Neural progenitor cell (in vitro differentiated cells): ENCODE measurements around the gene ASB8. TPM values are rescaled to one million over a fixed set of nuclear protein-coding genes. Genes with fewer than 3 reads are reported as not detected.
A peak's percentile ranks its signal among the peaks of the same experiment; 100 is the strongest.

ENCODE experiments used
- DNase-seq: peaks from one replicate; pipeline ENCODE4 v3.0.0-alpha.2; 2016; ENCODE audit warnings: low spot score
- H2AFZ ChIP-seq: fragments of 200-600 bp; sonication (generic); replicated peaks from 2 replicates; pipeline ENCODE4 v1.6.1; 2016; ENCODE audit warnings: antibody characterized with exemption
- H3F3A ChIP-seq: fragments of 200-600 bp; sonication (generic); 2 replicates; pipeline ENCODE4 v1.6.1; 2016; ENCODE audit warnings: antibody characterized with exemption, low read depth
- H3K27ac ChIP-seq: fragments of 200-600 bp; sonication (generic); 2 replicates; pipeline ENCODE4 v1.5.1; 2016; ENCODE audit warnings: mild to moderate bottlenecking
- H3K27me3 ChIP-seq: fragments of 200-600 bp; sonication (generic); 2 replicates; pipeline ENCODE4 v1.6.1; 2016; ENCODE audit warnings: mild to moderate bottlenecking, moderate library complexity
- H3K36me3 ChIP-seq: fragments of 200-600 bp; sonication (generic); 2 replicates; pipeline ENCODE4 v1.5.1; 2016
- H3K4me1 ChIP-seq: fragments of 200-600 bp; sonication (generic); 2 replicates; pipeline ENCODE4 v1.6.1; 2016; ENCODE audit warnings: mixed run types
- H3K4me2 ChIP-seq: fragments of 200-600 bp; sonication (generic); 2 replicates; pipeline ENCODE4 v1.6.1; 2016
- H3K4me3 ChIP-seq: fragments of 200-600 bp; sonication (generic); 2 replicates; pipeline ENCODE4 v1.5.1; 2016
- H3K79me2 ChIP-seq: fragments of 200-600 bp; sonication (generic); 2 replicates; pipeline ENCODE4 v1.6.1; 2016; ENCODE audit warnings: low read depth
- H3K9ac ChIP-seq: fragments of 200-600 bp; sonication (generic); 2 replicates; pipeline ENCODE4 v1.6.1; 2016
- H3K9me3 ChIP-seq: fragments of 200-600 bp; sonication (generic); 2 replicates; pipeline ENCODE4 v1.5.1; 2016; ENCODE audit warnings: low read depth
- H4K20me1 ChIP-seq: fragments of 200-600 bp; sonication (generic); 2 replicates; pipeline ENCODE4 v1.6.1; 2016; ENCODE audit warnings: low read depth
- H3K27ac Mint-ChIP-seq: 3 replicates; pipeline ENCODE4 v1.8.0; 2021; ENCODE audit warnings: mixed read lengths
- H3K27me3 Mint-ChIP-seq: 2 replicates; pipeline ENCODE4 v1.8.0; 2022; ENCODE audit warnings: low read depth, mild to moderate bottlenecking, inconsistent platforms, moderate library complexity, mixed read lengths; ENCODE audit not compliant: insufficient read depth
- H3K36me3 Mint-ChIP-seq: 3 replicates; pipeline ENCODE4 v1.8.0; 2021; ENCODE audit warnings: mixed read lengths
- H3K4me1 Mint-ChIP-seq: 3 replicates; pipeline ENCODE4 v1.8.0; 2021; ENCODE audit warnings: mixed read lengths
- H3K4me3 Mint-ChIP-seq: 3 replicates; pipeline ENCODE4 v1.8.0; 2021; ENCODE audit warnings: mild to moderate bottlenecking, moderate library complexity, mixed read lengths
- H3K9me3 Mint-ChIP-seq: 3 replicates; pipeline ENCODE4 v1.8.0; 2020; ENCODE audit warnings: mixed read lengths
- EZH2 ChIP-seq: fragments of 200-600 bp; sonication (generic); IDR thresholded peaks from 2 replicates; pipeline ENCODE4 v1.6.1; 2017; ENCODE audit warnings: antibody characterized with exemption, mild to moderate bottlenecking, moderate library complexity
- EZH2phosphoT487 ChIP-seq: fragments of 200-600 bp; sonication (generic); IDR thresholded peaks from 2 replicates; pipeline ENCODE4 v1.6.1; 2017; ENCODE audit warnings: antibody characterized with exemption
- total RNA-seq: library from RNA; depleted of rRNA; stranded (reverse); fragments of >200 nt; gene quantifications from 2 replicates; pipeline ENCODE4 v1.2.3, GENCODE V29; 2015; ENCODE audit warnings: low replicate concordance
- TF ChIP-seq, protein P1 (sequence below): fragments of 200-600 bp; sonication (generic); IDR thresholded peaks from 2 replicates; pipeline ENCODE4 v1.5.1; 2017; ENCODE audit warnings: antibody characterized with exemption, mild to moderate bottlenecking

ASB8 gene
- total RNA-seq, 1 donor from 2014 or later: 4.2 TPM

GRCh38 chr12:48177982-48178381 is 20.7 kb upstream of the ASB8 start:
- Histone ChIP-seq H4K20me1 (no peaks in the 10 kb centered on the region), H3K4me3 (no peak overlapping the region), H3K9ac (no peak overlapping the region), H3K27ac (no peak overlapping the region), H3K79me2 (no peaks in the 10 kb centered on the region), H3K36me3 (no peaks in the 10 kb centered on the region), H2AFZ (no peak overlapping the region), H3K27me3 (peaks cover 35% of the 10 kb centered on the region), H3F3A (peaks cover 12% of the 10 kb centered on the region), H3K9me3 (no peaks in the 10 kb centered on the region), H3K4me1 (peaks cover 31% of the 10 kb centered on the region), H3K4me2 (no peak overlapping the region)
- H3K4me3 Mint-ChIP-seq: no peak overlapping the region
- no peaks in the 10 kb centered on the region for H3K9me3 Mint-ChIP-seq
- no peak for TF ChIP-seq EZH2
- no peak for TF ChIP-seq EZH2phosphoT487
- TF ChIP-seq, protein P1, sequence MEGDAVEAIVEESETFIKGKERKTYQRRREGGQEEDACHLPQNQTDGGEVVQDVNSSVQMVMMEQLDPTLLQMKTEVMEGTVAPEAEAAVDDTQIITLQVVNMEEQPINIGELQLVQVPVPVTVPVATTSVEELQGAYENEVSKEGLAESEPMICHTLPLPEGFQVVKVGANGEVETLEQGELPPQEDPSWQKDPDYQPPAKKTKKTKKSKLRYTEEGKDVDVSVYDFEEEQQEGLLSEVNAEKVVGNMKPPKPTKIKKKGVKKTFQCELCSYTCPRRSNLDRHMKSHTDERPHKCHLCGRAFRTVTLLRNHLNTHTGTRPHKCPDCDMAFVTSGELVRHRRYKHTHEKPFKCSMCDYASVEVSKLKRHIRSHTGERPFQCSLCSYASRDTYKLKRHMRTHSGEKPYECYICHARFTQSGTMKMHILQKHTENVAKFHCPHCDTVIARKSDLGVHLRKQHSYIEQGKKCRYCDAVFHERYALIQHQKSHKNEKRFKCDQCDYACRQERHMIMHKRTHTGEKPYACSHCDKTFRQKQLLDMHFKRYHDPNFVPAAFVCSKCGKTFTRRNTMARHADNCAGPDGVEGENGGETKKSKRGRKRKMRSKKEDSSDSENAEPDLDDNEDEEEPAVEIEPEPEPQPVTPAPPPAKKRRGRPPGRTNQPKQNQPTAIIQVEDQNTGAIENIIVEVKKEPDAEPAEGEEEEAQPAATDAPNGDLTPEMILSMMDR: no peak
- H3K27me3 Mint-ChIP-seq: peaks cover 4% of the 10 kb centered on the region
- peaks cover 37% of the 10 kb centered on the region for H3K4me1 Mint-ChIP-seq
- no peaks in the 10 kb centered on the region for H3K36me3 Mint-ChIP-seq
- DNase-seq: no peak
- no peak overlapping the region for H3K27ac Mint-ChIP-seq

DNA sequence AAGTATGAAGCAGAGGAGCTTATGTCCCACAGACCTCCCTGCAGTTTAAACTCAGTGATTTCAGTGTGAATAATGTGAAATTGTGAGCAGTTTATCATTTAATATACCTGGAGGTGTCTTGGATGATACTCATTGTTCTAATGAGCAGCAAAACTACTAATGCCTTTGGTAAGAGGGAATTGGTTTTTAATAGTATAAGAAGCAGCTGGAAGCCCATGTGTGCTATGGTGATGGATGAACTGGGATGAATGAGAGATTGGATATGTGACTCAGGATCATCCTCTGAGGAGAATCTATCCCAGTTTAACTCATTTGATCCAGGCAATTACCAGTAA is 19.1 kb upstream of the ASB8 start:
- Histone ChIP-seq H3K9me3 (no peaks in the 10 kb centered on the region), H3K79me2 (no peaks in the 10 kb centered on the region), H3K4me2 (peak overlapping the region; percentile 40), H3K36me3 (no peaks in the 10 kb centered on the region), H4K20me1 (no peaks in the 10 kb centered on the region), H3K4me1 (peaks cover 26% of the 10 kb centered on the region), H3K27ac (no peak overlapping the region), H3K9ac (no peak overlapping the region), H3K4me3 (no peak overlapping the region), H2AFZ (peak overlapping the region; percentile 89), H3K27me3 (peaks cover 21% of the 10 kb centered on the region), H3F3A (no peaks in the 10 kb centered on the region)
- Mint-ChIP-seq H3K27ac (no peak overlapping the region), H3K27me3 (peaks cover 2% of the 10 kb centered on the region), H3K9me3 (no peaks in the 10 kb centered on the region), H3K4me1 (peaks cover 27% of the 10 kb centered on the region), H3K4me3 (no peak overlapping the region), H3K36me3 (no peaks in the 10 kb centered on the region)
- DNase-seq: no peak
- TF ChIP-seq EZH2 (no peak), EZH2phosphoT487 (no peak)
- TF ChIP-seq, protein P1: no peak

GRCh38 chr12:48175613-48176416 is 18.5 kb upstream of the ASB8 start:
- H3K4me2 ChIP-seq: peak overlapping the region; percentile 40

DNA sequence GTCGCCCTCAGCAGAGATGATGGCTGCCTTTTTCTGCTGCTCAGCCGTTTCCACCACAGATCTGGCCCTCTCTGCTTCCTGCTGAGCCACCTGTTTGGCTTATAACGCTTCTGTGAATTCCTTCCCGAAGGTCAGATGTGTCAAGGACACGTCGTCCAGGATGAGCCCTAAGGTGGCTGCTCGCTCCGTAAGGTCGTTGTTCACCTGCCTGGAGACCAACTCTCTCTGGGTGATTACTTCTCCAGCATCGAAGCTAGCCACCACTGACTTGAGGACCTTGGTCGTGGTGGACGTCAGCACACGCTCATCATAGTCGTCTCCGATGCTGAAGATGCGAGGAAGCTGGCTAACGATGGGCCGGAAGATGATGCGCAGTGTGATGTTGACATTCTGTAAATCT is 11.7 kb upstream of the ASB8 start:
- DNase-seq: no peak
- no peak overlapping the region for H3K4me2 ChIP-seq
- Mint-ChIP-seq H3K4me3 (no peak overlapping the region), H3K4me1 (no peaks in the 10 kb centered on the region), H3K27me3 (peaks cover 3% of the 10 kb centered on the region), H3K36me3 (no peaks in the 10 kb centered on the region), H3K9me3 (no peaks in the 10 kb centered on the region), H3K27ac (no peak overlapping the region)
- no peak for TF ChIP-seq EZH2phosphoT487
- no peak for TF ChIP-seq EZH2
- TF ChIP-seq, protein P1: no peak
- H3K27ac ChIP-seq: no peak overlapping the region
- H3K4me3 ChIP-seq: no peak overlapping the region
- H2AFZ ChIP-seq: no peak overlapping the region
- H3K9ac ChIP-seq: no peak overlapping the region
- no peaks in the 10 kb centered on the region for H3K27me3 ChIP-seq
- no peaks in the 10 kb centered on the region for H3K79me2 ChIP-seq
- no peaks in the 10 kb centered on the region for H3F3A ChIP-seq
- H3K36me3 ChIP-seq: no peaks in the 10 kb centered on the region
- H3K4me1 ChIP-seq: no peaks in the 10 kb centered on the region
- H3K9me3 ChIP-seq: no peaks in the 10 kb centered on the region
- no peaks in the 10 kb centered on the region for H4K20me1 ChIP-seq

More at GRCh38 chr12:48175613-48176416, 18.5 kb upstream of the ASB8 start:
- Histone ChIP-seq H3K27ac (no peak overlapping the region), H3K9me3 (no peaks in the 10 kb centered on the region), H3K79me2 (no peaks in the 10 kb centered on the region), H3K4me3 (no peak overlapping the region), H3K27me3 (peaks cover 15% of the 10 kb centered on the region), H3K9ac (no peak overlapping the region), H3K4me1 (peaks cover 26% of the 10 kb centered on the region), H4K20me1 (no peaks in the 10 kb centered on the region), H2AFZ (peak overlapping the region; percentile 89), H3K36me3 (no peaks in the 10 kb centered on the region), H3F3A (no peaks in the 10 kb centered on the region)
- Mint-ChIP-seq H3K4me3 (no peak overlapping the region), H3K4me1 (peaks cover 27% of the 10 kb centered on the region), H3K36me3 (no peaks in the 10 kb centered on the region), H3K27ac (peak overlapping the region; percentile 79), H3K27me3 (peaks cover 2% of the 10 kb centered on the region), H3K9me3 (no peaks in the 10 kb centered on the region)
- no peak for DNase-seq
- TF ChIP-seq EZH2phosphoT487 (no peak), EZH2 (no peak)
